Endometrial microvascular endothelial cells (primary cell): ENCODE results near the gene NR1H2. TPM values are rescaled to one million over a fixed set of nuclear protein-coding genes. Genes with fewer than 3 reads are reported as not detected.

Experiments used
- in situ Hi-C: cut with HindIII; loops from 2 replicates; pipeline ENCODE4 v1.10.0; 2017; ENCODE audit warnings: low sequenced_read_pairs, low pct_unique_long_range_greater_than_20kb; ENCODE audit errors: inconsistent ontology term
- total RNA-seq: library from RNA; depleted of rRNA; stranded (reverse); fragments of >200 nt; gene quantifications from one replicate; pipeline ENCODE4 v1.2.3, GENCODE V29; 2015; ENCODE audit errors: inconsistent ontology term

The NR1H2 gene
- total RNA-seq, 1 donor from 2014 or later, result 76.6 TPM

GRCh38 chr19:50417111-50418081 is 41.1 kb downstream of the NR1H2 start:
- in situ Hi-C loops, result no loop called here

- in situ Hi-C loops, result no loop called here
Observed at GRCh38 chr19:50418176-50419021, 42.1 kb downstream of the NR1H2 start, which contains the start of gene SPIB. Gene SPIB, plus strand, starts transcription at chr19:50418938. Its CDS starts 25 bp downstream, at chr19:50418963.

GRCh38 chr19:50419022-50419579 is 42.8 kb downstream of the NR1H2 start:
- in situ Hi-C loops, result no loop called here

GRCh38 chr19:50419580-50420035 is 43.4 kb downstream of the NR1H2 start:
- in situ Hi-C loops, result no loop called here

- in situ Hi-C loops, result no loop called here
Observed at GRCh38 chr19:50420127-50420526, 43.9 kb downstream of the NR1H2 start.

GRCh38 chr19:50420808-50421207 is 44.6 kb downstream of the NR1H2 start:
- in situ Hi-C loops, result no loop called here

GRCh38 chr19:50422397-50423278 is 46.4 kb downstream of the NR1H2 start:
- in situ Hi-C loops, result no loop called here

- in situ Hi-C loops, result no loop called here
Observed at GRCh38 chr19:50423279-50424113, 47.2 kb downstream of the NR1H2 start.

GRCh38 chr19:50425581-50425980 is 49.3 kb downstream of the NR1H2 start:
- in situ Hi-C loops, result no loop called here

- in situ Hi-C loops, result no loop called here
Observed at GRCh38 chr19:50427318-50427925, 51.2 kb downstream of the NR1H2 start.

GRCh38 chr19:50427997-50428425 is 51.8 kb downstream of the NR1H2 start:
- in situ Hi-C loops, result no loop called here

- in situ Hi-C loops, result no loop called here
Observed at GRCh38 chr19:50428772-50429463, 52.7 kb downstream of the NR1H2 start.

GRCh38 chr19:50430888-50431342 is 54.7 kb downstream of the NR1H2 start:
- in situ Hi-C loops, result no loop called here

GRCh38 chr19:50431343-50432220 is 55.3 kb downstream of the NR1H2 start:
- in situ Hi-C loops, result no loop called here

- in situ Hi-C loops, result no loop called here
Observed at GRCh38 chr19:50432221-50433028, 56.2 kb downstream of the NR1H2 start, which contains the start of gene MYBPC2. Gene MYBPC2, plus strand, starts transcription at chr19:50432892. Its CDS starts 62 bp downstream, at chr19:50432954.
